Mammary epithelial cell (primary cell): ENCODE measurements around the gene HTR1E.

ENCODE experiments used
- CTCF ChIP-seq, 2 donors: IDR thresholded peaks in 1 of 2; conservative IDR thresholded peaks in 1 of 2; 2 replicates each; pipeline ENCODE4 v1.5.1; 2011 to 2012; ENCODE audit warnings: inconsistent platforms in 2 of 2, low read length in 2 of 2, mild to moderate bottlenecking in 2 of 2, control low read depth in 1 of 2, low read depth in 1 of 2; ENCODE audit not compliant: insufficient read depth in 1 of 2; ENCODE audit errors: extremely low read depth in 1 of 2
- EZH2 ChIP-seq: IDR thresholded peaks from 2 replicates; pipeline ENCODE4 v1.6.1; 2012; ENCODE audit warnings: low read length, inconsistent platforms, borderline replicate concordance

DNA sequence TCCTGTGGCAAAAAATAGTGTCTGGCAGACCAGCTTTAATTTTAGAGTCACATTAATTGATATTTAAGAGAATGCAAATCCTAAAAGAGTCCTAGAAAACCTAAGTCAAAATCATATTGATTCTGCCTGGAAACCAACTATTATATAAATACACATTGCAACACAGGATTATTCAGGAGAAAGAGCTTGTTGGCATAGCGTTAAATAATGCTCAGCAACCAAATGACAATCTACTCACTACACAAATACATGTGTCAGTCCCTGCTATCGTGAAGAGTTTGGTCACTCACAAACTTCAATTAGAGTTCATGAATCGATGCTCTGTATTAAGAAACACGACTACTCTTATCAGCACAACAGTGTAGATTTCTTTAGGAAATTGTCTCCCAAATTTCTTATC, 103.4 kb downstream of the HTR1E start:
- TF ChIP-seq CTCF (conservative IDR thresholded peaks at IDR 0.05 in 1 of 2, IDR thresholded peaks at IDR 0.05 in 1 of 2; ENCODE audit: extremely low read depth in 1 of 2, insufficient read depth in 1 of 2, low read depth in 1 of 2, low read length in 2 of 2): no peak
- no peak for TF ChIP-seq EZH2
